ENCODE results near the gene BICD2. TPM values are rescaled to one million over a fixed set of nuclear protein-coding genes. Genes with fewer than 3 reads are reported as not detected.

BICD2 gene
- total RNA-seq, 6 donors from 2014 or later, result 33.8 to 50.1 (median 45.1) TPM

GRCh38 chr9:92760070-92760469, 4.6 kb downstream of the BICD2 start:
- H3K36me3 ChIP-seq, result no peaks in the 10 kb centered on the region
- 38 to 68% methylated on average over 2 to 5 of the region's 8 CpGs for whole genome bisulfite sequencing, 2 donors
- TF ChIP-seq POLR2AphosphoS5 (IDR thresholded peaks at IDR 0.05) (no peak), EP300 (IDR thresholded peaks at IDR 0.05) (no peak), POLR2A (IDR thresholded peaks at IDR 0.05) (no peak)
- TF ChIP-seq, protein P1, sequence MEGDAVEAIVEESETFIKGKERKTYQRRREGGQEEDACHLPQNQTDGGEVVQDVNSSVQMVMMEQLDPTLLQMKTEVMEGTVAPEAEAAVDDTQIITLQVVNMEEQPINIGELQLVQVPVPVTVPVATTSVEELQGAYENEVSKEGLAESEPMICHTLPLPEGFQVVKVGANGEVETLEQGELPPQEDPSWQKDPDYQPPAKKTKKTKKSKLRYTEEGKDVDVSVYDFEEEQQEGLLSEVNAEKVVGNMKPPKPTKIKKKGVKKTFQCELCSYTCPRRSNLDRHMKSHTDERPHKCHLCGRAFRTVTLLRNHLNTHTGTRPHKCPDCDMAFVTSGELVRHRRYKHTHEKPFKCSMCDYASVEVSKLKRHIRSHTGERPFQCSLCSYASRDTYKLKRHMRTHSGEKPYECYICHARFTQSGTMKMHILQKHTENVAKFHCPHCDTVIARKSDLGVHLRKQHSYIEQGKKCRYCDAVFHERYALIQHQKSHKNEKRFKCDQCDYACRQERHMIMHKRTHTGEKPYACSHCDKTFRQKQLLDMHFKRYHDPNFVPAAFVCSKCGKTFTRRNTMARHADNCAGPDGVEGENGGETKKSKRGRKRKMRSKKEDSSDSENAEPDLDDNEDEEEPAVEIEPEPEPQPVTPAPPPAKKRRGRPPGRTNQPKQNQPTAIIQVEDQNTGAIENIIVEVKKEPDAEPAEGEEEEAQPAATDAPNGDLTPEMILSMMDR (IDR thresholded peaks at IDR 0.05), result no peak
- H3K4me3 ChIP-seq, result no peak overlapping the region
- peak overlapping the region in 1 of 4 donors; percentile 48 for H3K27ac ChIP-seq
- DNase-seq (peak; percentile 52 to 58), ATAC-seq (ENCODE audit: low FRiP score in 2 of 2) (no peak)
- H3K4me1 ChIP-seq, result peaks cover 33 to 45% (median 42%) of the 10 kb centered on the region in 4 donors
- no peaks in the 10 kb centered on the region for H3K9me3 ChIP-seq
- no peaks in the 10 kb centered on the region for H3K27me3 ChIP-seq

GRCh38 chr9:92759446-92759845, 5.2 kb downstream of the BICD2 start:
- TF ChIP-seq POLR2A (IDR thresholded peaks at IDR 0.05), result no peak
- DNase-seq, result no peak
- no peaks in the 10 kb centered on the region for H3K27me3 ChIP-seq
- H3K27ac ChIP-seq, result no peak overlapping the region
- no peaks in the 10 kb centered on the region for H3K36me3 ChIP-seq
- ATAC-seq (ENCODE audit: low FRiP score in 2 of 2), result no peak
- H3K4me1 ChIP-seq, result peaks cover 33 to 47% (median 42%) of the 10 kb centered on the region in 4 donors
- 67 to 76% methylated on average over 1 of the region's 2 CpGs for WGBS, 2 donors
- H3K4me3 ChIP-seq, result no peak overlapping the region
- H3K9me3 ChIP-seq, result no peaks in the 10 kb centered on the region

DNA sequence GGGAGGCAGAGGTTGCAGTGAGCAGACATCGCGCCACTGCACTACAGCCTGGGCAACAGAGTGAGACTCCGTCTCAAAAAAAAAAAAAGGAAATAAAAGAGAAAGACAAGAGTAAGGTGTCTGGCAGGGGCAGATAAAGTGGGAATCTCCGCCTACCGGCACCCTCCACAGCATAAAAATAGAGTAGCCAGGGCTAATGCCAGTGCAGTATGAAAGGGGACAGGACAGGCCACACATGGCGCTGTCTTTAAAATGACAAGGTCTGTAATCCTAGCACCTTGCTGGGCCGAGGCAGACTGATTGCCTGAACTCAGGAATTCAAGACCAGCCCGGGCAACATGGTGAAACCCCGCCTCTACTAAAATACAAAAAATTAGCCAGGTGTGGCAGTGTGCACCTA, 7.8 kb downstream of the BICD2 start:
- TF ChIP-seq POLR2A (IDR thresholded peaks at IDR 0.05) (no peak), POLR2AphosphoS5 (IDR thresholded peaks at IDR 0.05) (no peak), EP300 (IDR thresholded peaks at IDR 0.05) (no peak)
- TF ChIP-seq, protein P1 (IDR thresholded peaks at IDR 0.05), result no peak
- Histone ChIP-seq H3K36me3 (no peaks in the 10 kb centered on the region), H3K4me1 (peaks cover 28 to 53% (median 39%) of the 10 kb centered on the region in 4 donors), H3K27ac (no peak overlapping the region), H3K9me3 (no peaks in the 10 kb centered on the region), H3K27me3 (no peaks in the 10 kb centered on the region), H3K4me3 (no peak overlapping the region)
- 89 to 96% methylated on average over 9 of the region's 9 CpGs for WGBS, 2 donors
- DNase-seq (no peak), ATAC-seq (ENCODE audit: low FRiP score in 2 of 2) (no peak)

- WGBS, 2 donors, result 82 to 87% methylated on average over 11 of the region's 11 CpGs
- peaks cover 22 to 51% (median 30%) of the 10 kb centered on the region in 4 donors for H3K4me1 ChIP-seq
- DNase-seq, result no peak
Measured at GRCh38 chr9:92754091-92754745, 10.4 kb downstream of the BICD2 start.

DNA sequence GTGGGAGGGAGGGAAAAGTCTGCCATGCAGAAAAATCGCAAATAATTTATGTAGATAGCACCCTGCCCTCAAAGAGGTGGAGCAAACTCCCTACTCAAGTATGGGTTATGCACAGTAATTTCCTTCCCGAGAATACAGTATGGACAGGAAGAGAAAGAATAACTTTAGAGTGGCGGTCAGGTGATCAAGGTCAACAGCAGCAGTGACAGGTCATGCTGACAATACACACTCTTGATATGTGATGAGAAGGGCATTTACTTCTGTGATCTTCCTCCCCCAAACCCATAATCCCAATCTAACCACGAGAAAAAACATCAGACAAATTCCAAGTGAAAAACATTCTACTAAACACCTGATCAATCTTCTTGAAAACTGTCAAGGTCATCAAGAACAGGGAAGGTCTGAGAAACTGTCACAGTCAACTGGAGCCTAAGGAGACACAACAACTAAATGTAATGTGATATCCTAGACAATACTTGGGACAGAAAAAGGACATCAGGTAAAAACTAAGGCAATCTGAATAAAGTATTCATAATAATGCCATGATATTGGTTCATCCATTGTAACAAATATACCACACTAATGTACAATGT, 11.7 kb downstream of the BICD2 start:
- H3K36me3 ChIP-seq, result no peaks in the 10 kb centered on the region
- H3K27ac ChIP-seq, result peak overlapping the region; percentile 36 to 76 (median 51)
- H3K9me3 ChIP-seq, result no peaks in the 10 kb centered on the region
- peaks cover 35 to 64% (median 42%) of the 10 kb centered on the region in 4 donors for H3K4me1 ChIP-seq
- ATAC-seq (ENCODE audit: low FRiP score in 2 of 2) (no peak), DNase-seq (no peak)
- no peak overlapping the region for H3K4me3 ChIP-seq
- TF ChIP-seq POLR2AphosphoS5 (IDR thresholded peaks at IDR 0.05), result no peak
- no peak for TF ChIP-seq POLR2A (IDR thresholded peaks at IDR 0.05)
- TF ChIP-seq, protein P1 (IDR thresholded peaks at IDR 0.05), result no peak
- no peak for TF ChIP-seq EP300 (IDR thresholded peaks at IDR 0.05)
- H3K27me3 ChIP-seq, result no peaks in the 10 kb centered on the region
- WGBS, 2 donors, result 54 to 67% methylated on average over 4 of the region's 4 CpGs

More at GRCh38 chr9:92754091-92754745, 10.4 kb downstream of the BICD2 start:
- no peak for ATAC-seq (ENCODE audit: low FRiP score in 2 of 2)
- no peak for TF ChIP-seq POLR2AphosphoS5 (IDR thresholded peaks at IDR 0.05)
- TF ChIP-seq, protein P1 (IDR thresholded peaks at IDR 0.05), result no peak
- no peak for TF ChIP-seq EP300 (IDR thresholded peaks at IDR 0.05)
- TF ChIP-seq POLR2A (IDR thresholded peaks at IDR 0.05), result no peak
- Histone ChIP-seq H3K36me3 (no peaks in the 10 kb centered on the region), H3K27ac (peak overlapping the region in 1 of 4 donors; percentile 11), H3K9me3 (no peaks in the 10 kb centered on the region), H3K27me3 (no peaks in the 10 kb centered on the region), H3K4me3 (no peak overlapping the region)

Data from upper lobe of left lung (tissue), 6 donors.